ENCODE measurements around the gene DEXI.

Gene DEXI

GRCh38 chr16:10892782-10893318 is 49.4 kb downstream of the DEXI start:
- no peak for DNase-seq (ENCODE audit: low read depth)

GRCh38 chr16:10889855-10890254 is 52.4 kb downstream of the DEXI start:
- DNase-seq (ENCODE audit: low read depth), result no peak

- no peak for DNase-seq (ENCODE audit: low read depth)
Observed at GRCh38 chr16:10888320-10888937, 53.8 kb downstream of the DEXI start.

- DNase-seq (ENCODE audit: low read depth), result no peak
Observed at GRCh38 chr16:10885246-10885645, 57.0 kb downstream of the DEXI start.

- no peak for DNase-seq (ENCODE audit: low read depth)
Observed at GRCh38 chr16:10883004-10883403, 59.3 kb downstream of the DEXI start.

- no peak for DNase-seq (ENCODE audit: low read depth)
Observed at GRCh38 chr16:10881479-10882030, 60.7 kb downstream of the DEXI start.

GRCh38 chr16:10880594-10881452 is 61.4 kb downstream of the DEXI start:
- no peak for DNase-seq (ENCODE audit: low read depth)

- no peak for DNase-seq (ENCODE audit: low read depth)
Observed at GRCh38 chr16:10879681-10880589, 62.3 kb downstream of the DEXI start.

Data from iris pigment epithelial cell (primary cell).